GM12878 (cell line): ENCODE measurements around the gene AKAP12. TPM values are rescaled to one million over a fixed set of nuclear protein-coding genes. Genes with fewer than 3 reads are reported as not detected.

Source experiments
- ATAC-seq: fragments of 200-7000 bp; cut with Tn5 transposase; 3 replicates; pipeline ENCODE4 v1.9.1; 2020; ENCODE audit warnings: mild to moderate bottlenecking, moderate library complexity
- BruUV-seq: library from RNA; stranded (reverse); fragments of 400-500 nt; replicated peaks from 2 replicates; lab custom pipeline; 2021; lab: Mats Ljungman, UMichigan
- CTCF ChIA-PET: fragments of 300-600 bp; sonication (Branson Sonifier 250); formaldehyde crosslinking; extraction: SDS; loops from one replicate; lab custom pipeline; 2021; ENCODE audit warnings: inconsistent platforms; lab: Yijun Ruan, JAX
- POLR2A ChIA-PET: fragments of 350-600 bp; formaldehyde crosslinking; extraction: SDS; loops from one replicate; lab custom pipeline; 2021; ENCODE audit warnings: inconsistent platforms; lab: Charles Lee
- RAD21 ChIA-PET: fragments of 300-600 bp; sonication (Branson Sonifier 250); formaldehyde crosslinking; loops from one replicate; lab custom pipeline; 2023; ENCODE audit warnings: antibody characterized with exemption; ENCODE audit not compliant: unreplicated experiment; lab: Charles Lee
- SMC1A ChIA-PET: fragments of 300-600 bp; sonication (Branson Sonifier 250); formaldehyde crosslinking; loops from one replicate; lab custom pipeline; 2023; ENCODE audit not compliant: unreplicated experiment, uncharacterized antibody; lab: Charles Lee
- DNase-seq: peaks from one replicate; pipeline ENCODE4 v3.0.0-alpha.2; 2011; ENCODE audit warnings: low read depth, low spot score
- FAIRE-seq: peaks from 3 replicates; lab custom pipeline; 2011; peaks lifted over from hg19 to GRCh38; lab: Jason Lieb, UNC
- H2AFZ ChIP-seq: 2 replicates; pipeline ENCODE4 v1.6.0; 2011; ENCODE audit warnings: low read depth, low read length, control low read depth; ENCODE audit not compliant: control insufficient read depth
- H3K27ac ChIP-seq: 2 replicates; pipeline ENCODE4 v1.5.1; 2011; ENCODE audit warnings: control low read depth; ENCODE audit not compliant: control insufficient read depth, insufficient read depth
- H3K27me3 ChIP-seq, 2 experiments: replicated peaks in 1 of 2; 2 replicates each; pipeline versions ENCODE4 v1.6.0 to v1.6.1; 2011; ENCODE audit warnings: low read length in 1 of 2; ENCODE audit not compliant: control insufficient read depth in 2 of 2, insufficient read depth in 2 of 2
- H3K36me3 ChIP-seq, 2 experiments: 2 replicates each; pipeline ENCODE4 v1.5.1; 2011; ENCODE audit warnings: low read length in 1 of 2; ENCODE audit not compliant: control insufficient read depth in 2 of 2, insufficient read depth in 2 of 2
- H3K4me1 ChIP-seq: 2 replicates; pipeline ENCODE4 v1.6.1; 2011; ENCODE audit warnings: mild to moderate bottlenecking, low read length, moderate library complexity, mixed read lengths; ENCODE audit not compliant: control insufficient read depth, insufficient read depth
- H3K4me2 ChIP-seq: 2 replicates; pipeline ENCODE4 v1.6.0; 2011; ENCODE audit warnings: control low read depth; ENCODE audit not compliant: control insufficient read depth, insufficient read depth
- H3K4me3 ChIP-seq: fragments of 200-600 bp; sonication (generic); 2 replicates; pipeline ENCODE4 v1.5.1; 2016
- H3K79me2 ChIP-seq: 2 replicates; pipeline ENCODE4 v1.6.0; 2011; ENCODE audit warnings: low read length; ENCODE audit not compliant: control insufficient read depth, insufficient read depth
- H3K9ac ChIP-seq: 2 replicates; pipeline ENCODE4 v1.8.0; 2011; ENCODE audit warnings: low read length, control low read depth, mixed read lengths; ENCODE audit not compliant: control insufficient read depth, insufficient read depth
- H3K9me3 ChIP-seq: replicated peaks from 3 replicates; pipeline ENCODE4 v1.5.1; 2011; ENCODE audit warnings: mild to moderate bottlenecking, low read length; ENCODE audit not compliant: control insufficient read depth, insufficient read depth
- H4K20me1 ChIP-seq: 2 replicates; pipeline ENCODE4 v1.6.0; 2011; ENCODE audit not compliant: control insufficient read depth, insufficient read depth
- MEF2B ChIP-seq: fragments of 450-650 bp; IDR thresholded peaks from 2 replicates; pipeline ENCODE4 v1.6.1; 2018; ENCODE audit warnings: mild to moderate bottlenecking, moderate library complexity; ENCODE audit not compliant: partially characterized antibody, poor library complexity, severe bottlenecking
- NR2F1 ChIP-seq: fragments of 450-650 bp; conservative IDR thresholded peaks from 2 replicates; pipeline ENCODE4 v1.6.1; 2017; ENCODE audit warnings: mild to moderate bottlenecking
- REST ChIP-seq: IDR thresholded peaks from 2 replicates; pipeline ENCODE4 v1.6.1; 2012; ENCODE audit warnings: mild to moderate bottlenecking, low read depth, low read length
- USF2 ChIP-seq: IDR thresholded peaks from 2 replicates; pipeline ENCODE4 v1.6.1; 2011; ENCODE audit warnings: low read depth, low read length, improper control_type of control experiment, borderline replicate concordance
- WGBS: methylation state at CpG from one replicate; pipeline ENCODE4 v1.1.6; 2016; ENCODE audit warnings: low lambda C conversion rate; ENCODE audit not compliant: insufficient replicate concordance, insufficient coverage; ENCODE audit errors: missing lambda C conversion rate; 5-methylcytosine and 5-hydroxymethylcytosine counted together
- in situ Hi-C: fragments of 300-500 bp; cut with MboI; formaldehyde crosslinking; loops from 9 replicates; pipeline ENCODE4 v1.14.3; 2018; ENCODE audit warnings: mixed read lengths
- intact Hi-C: fragments of 100-400 bp; cut with micrococcal nuclease; formaldehyde crosslinking; loops from one replicate; pipeline ENCODE4 v1.14.2; 2022; ENCODE audit not compliant: unreplicated experiment
- polyA plus RNA-seq, 11 experiments: library from polyadenylated mRNA; depleted of rRNA in 4 of 11; unstranded in 6 of 11; stranded (reverse) in 5 of 11; fragments of >200 nt; fragmentation: Nextera tagmentation in 4 of 11; fragmentation: Illumina TruSeq in 1 of 11; extraction: Ambion mirVana in 4 of 11; extraction: Trizol in 1 of 11; gene quantifications; 1 replicate in 1 of 11; 2 replicates in 10 of 11; pipeline versions ENCODE4 v1.2.1 to v1.2.3, GENCODE V29; 2011 to 2016; ENCODE audit warnings: inconsistent platforms in 2 of 11, missing spikeins in 2 of 11, low read depth in 1 of 11
- total RNA-seq, 4 experiments: library from RNA; depleted of rRNA in 3 of 4; stranded (reverse); fragments of >200 nt in 3 of 4; fragmentation: Illumina TruSeq in 1 of 4; extraction: Trizol in 1 of 4; gene quantifications; 2 replicates each; pipeline versions ENCODE4 v1.2.1 to v1.2.3, GENCODE V29; 2013 to 2021

Gene AKAP12
- total and polyA plus RNA-seq, 10 of the 15 experiments (the other 5 are each of a cell fraction or from before 2014, with no cell fraction given): under 0.01 to 0.72 (median 0.06) TPM; not detected in 4

- H3K27me3 ChIP-seq: peaks cover 2 to 3% of the 10 kb centered on the region in 2 experiments; a peak in 2 of 4 replicates
- intact Hi-C loops: no loop called here
- H2AFZ ChIP-seq: no peak overlapping the region
- H3K9me3 ChIP-seq: no peaks in the 10 kb centered on the region; the same call in 2 of the 3 replicates
- no peak overlapping the region for H3K4me3 ChIP-seq
- no peaks in the 10 kb centered on the region for H3K36me3 ChIP-seq
- no TSS peak for BruUV-seq
- TF ChIP-seq MEF2B: no peak
- H3K4me1 ChIP-seq: no peaks in the 10 kb centered on the region
- 50% methylated on average over 2 of the region's 2 CpGs for WGBS
- POLR2A ChIA-PET: interaction anchor here (0.6 kb wide), 1 partner anchor 18 kb away, joined by 4 read pairs; no protein-coding TSS in a partner anchor
- ATAC-seq (no peak), FAIRE-seq (no peak), DNase-seq (no peak)
- RAD21 ChIA-PET: no interaction called here
- H3K9ac ChIP-seq: no peak overlapping the region
- no peak overlapping the region for H3K4me2 ChIP-seq
- CTCF ChIA-PET: interaction anchor here (1.2 kb wide), 1 partner anchor 10 kb away, joined by 3 read pairs; no protein-coding TSS in a partner anchor
- SMC1A ChIA-PET: no interaction called here
- H3K79me2 ChIP-seq: no peaks in the 10 kb centered on the region
- no peak overlapping the region for H3K27ac ChIP-seq
- no peaks in the 10 kb centered on the region; the same call in 1 of the 2 replicates for H4K20me1 ChIP-seq
- in situ Hi-C loops: no loop called here
These were observed 51.9 kb downstream of the AKAP12 start for GRCh38 chr6:151291722-151292059.

- H3K79me2 ChIP-seq: no peaks in the 10 kb centered on the region
- H3K9me3 ChIP-seq: no peaks in the 10 kb centered on the region; the same call in 2 of the 3 replicates
- no peaks in the 10 kb centered on the region; the same call in 1 of the 2 replicates for H4K20me1 ChIP-seq
- no peak overlapping the region for H3K4me2 ChIP-seq
- H2AFZ ChIP-seq: no peak overlapping the region
- RAD21 ChIA-PET: no interaction called here
- POLR2A ChIA-PET: no interaction called here
- H3K4me3 ChIP-seq: no peak overlapping the region
- SMC1A ChIA-PET: interaction anchor here (0.5 kb wide), 1 partner anchor 22 kb away, joined by 3 read pairs; no protein-coding TSS in a partner anchor
- H3K27me3 ChIP-seq: peaks cover 2 to 3% of the 10 kb centered on the region in 2 experiments; a peak in 2 of 4 replicates
- in situ Hi-C loops: no loop called here
- intact Hi-C loops: no loop called here
- TF ChIP-seq NR2F1 (no peak), REST (no peak), USF2 (no peak)
- TF ChIP-seq, all 136 proteins: peak for 0
- Histone ChIP-seq H3K9ac (no peak overlapping the region), H3K27ac (no peak overlapping the region), H3K36me3 (no peaks in the 10 kb centered on the region), H3K4me1 (no peaks in the 10 kb centered on the region)
- DNase-seq: no peak
- CTCF ChIA-PET: interaction anchor here (1.4 kb wide), 1 partner anchor 9 kb away, joined by 3 read pairs; no protein-coding TSS in a partner anchor
- WGBS: 35% methylated on average over 5 of the region's 5 CpGs
- ATAC-seq: no peak
- FAIRE-seq: no peak
- no TSS peak for BruUV-seq
These were observed 53.4 kb downstream of the AKAP12 start for GRCh38 chr6:151292974-151293687.
